GM19395 (cell line): ENCODE measurements around the gene GPR32.
"Not testable (repeated sequence)": the region's sequence is repeated elsewhere in the genome, so short reads cannot be mapped to it uniquely, and the experiment has no call there.

Experiments
- ATAC-seq: cut with Tn5 transposase; IDR thresholded peaks from one replicate; pipeline ENCODE4 v1.9.1; 2021; ENCODE audit warnings: mild to moderate bottlenecking, moderate library complexity; ENCODE audit not compliant: unreplicated experiment

The GPR32 gene

DNA sequence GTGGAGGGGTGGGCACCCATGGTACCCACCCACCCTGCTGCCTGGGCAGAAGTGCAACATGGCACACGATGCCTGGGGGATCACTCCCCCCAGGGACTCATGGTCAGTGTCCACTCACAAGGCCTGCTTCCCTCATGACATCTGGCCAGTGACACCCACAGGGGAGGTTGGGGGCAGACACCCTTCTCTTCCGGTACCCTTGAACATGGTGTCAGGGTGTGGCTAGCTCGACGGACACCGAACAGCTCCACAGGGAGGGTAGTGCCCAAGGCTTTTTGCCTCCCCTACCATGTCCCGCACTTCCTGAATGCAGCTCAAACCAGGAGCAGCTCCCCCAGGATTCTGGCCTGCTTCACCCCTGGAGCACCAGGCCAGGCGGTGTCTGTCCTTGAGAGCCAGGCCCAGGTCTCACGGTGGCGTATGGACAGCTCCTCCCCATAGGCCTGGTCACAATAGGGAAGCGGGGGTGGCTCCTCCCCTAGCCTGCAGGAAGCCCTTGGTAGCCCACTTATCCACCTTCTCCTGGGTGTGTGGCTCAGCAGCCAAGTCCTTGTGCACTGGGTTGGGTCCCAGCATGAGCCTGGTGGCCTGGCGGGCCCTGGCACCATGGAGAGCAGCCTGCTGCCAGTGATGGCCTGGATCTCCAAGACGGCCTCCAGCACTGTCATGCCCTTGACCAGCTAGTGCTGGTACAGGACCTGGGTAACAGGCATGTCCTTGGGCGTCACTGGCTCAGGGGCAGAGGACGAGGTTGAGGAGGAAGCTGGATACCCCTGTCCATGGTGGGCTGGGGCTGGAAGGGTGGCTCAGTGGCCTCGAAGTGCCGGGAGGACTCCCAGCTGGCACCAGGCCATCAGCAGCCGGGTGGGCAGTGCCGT is 27.8 kb downstream of the GPR32 start:
- ATAC-seq = no peak

DNA sequence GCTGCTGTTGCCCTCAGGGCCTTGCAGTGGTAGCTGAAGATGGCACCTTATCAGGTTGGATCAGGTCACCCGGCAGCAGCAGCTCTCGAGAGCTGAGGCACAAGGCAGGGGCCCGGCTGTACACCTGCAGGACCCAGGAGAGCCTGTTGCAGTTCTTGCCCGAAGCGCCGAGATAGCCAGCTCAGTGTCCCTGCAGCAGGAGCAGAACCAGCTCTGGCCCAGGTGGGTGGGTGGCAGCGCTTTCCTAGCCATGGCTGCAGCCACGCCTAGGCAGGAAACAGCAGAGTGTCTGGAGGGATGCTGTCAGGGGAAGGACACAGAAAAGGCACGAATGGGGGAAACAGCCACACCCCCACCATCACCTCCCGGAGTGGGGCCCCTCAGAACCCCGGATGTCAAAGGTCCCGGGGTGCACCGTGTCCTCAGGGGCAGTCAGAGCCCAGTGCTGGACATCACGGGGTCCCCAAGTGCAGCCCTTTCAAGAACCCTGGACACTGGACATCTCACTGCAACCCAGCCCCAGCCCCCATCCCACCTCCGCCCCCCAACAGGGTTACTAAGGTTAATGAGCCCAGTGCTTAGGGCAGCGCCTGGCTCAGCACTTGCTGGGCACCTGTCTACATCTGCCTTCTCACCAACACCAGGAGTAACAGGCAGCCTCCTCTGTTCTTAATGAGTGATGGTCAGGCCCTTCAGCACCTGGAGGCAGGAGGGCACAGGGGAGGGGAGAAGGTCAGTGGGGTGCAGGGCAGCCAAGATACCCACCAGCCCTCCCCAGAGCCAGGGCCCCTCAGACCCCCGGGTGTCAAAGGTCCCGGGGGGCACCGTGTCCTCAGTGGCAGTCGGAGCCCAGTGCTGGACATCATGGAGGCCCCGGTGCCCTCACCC is 28.6 kb downstream of the GPR32 start:
- ATAC-seq = no peak

DNA sequence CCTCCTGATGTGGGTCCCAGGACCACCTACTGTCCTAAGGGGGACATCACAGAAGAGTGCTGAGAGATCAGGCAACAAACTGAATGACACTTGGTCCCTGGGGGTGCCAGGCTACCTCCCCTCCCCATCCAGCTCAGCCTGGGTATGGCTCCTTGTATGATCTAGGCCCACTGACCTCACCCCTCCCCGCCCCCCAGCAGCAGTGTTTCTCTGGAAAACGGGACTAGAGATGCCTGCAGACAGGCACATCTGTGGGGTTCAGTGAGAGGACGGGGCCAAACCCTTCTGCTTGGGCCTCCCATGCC is 29.2 kb downstream of the GPR32 start:
- ATAC-seq = no peak

DNA sequence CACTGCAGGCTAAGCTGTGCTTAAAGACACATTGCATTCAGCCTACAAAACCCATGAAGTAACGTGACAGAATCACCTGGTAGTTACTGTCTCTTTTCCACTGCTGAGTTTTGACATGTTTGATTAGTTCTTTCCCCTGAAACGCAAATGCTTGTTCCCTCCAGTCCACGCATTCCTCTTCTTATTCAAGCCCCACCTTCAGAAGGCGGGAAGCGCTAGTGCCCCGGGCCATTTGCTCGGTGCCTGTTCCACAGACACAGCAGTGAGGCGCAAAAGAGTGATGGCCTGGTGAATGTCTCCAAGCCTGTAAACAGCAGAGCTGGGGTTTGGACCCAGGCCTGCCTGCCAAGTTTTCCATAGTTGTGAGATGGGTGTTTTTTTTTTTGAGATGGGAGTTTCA is 30.8 kb downstream of the GPR32 start:
- ATAC-seq = no peak

DNA sequence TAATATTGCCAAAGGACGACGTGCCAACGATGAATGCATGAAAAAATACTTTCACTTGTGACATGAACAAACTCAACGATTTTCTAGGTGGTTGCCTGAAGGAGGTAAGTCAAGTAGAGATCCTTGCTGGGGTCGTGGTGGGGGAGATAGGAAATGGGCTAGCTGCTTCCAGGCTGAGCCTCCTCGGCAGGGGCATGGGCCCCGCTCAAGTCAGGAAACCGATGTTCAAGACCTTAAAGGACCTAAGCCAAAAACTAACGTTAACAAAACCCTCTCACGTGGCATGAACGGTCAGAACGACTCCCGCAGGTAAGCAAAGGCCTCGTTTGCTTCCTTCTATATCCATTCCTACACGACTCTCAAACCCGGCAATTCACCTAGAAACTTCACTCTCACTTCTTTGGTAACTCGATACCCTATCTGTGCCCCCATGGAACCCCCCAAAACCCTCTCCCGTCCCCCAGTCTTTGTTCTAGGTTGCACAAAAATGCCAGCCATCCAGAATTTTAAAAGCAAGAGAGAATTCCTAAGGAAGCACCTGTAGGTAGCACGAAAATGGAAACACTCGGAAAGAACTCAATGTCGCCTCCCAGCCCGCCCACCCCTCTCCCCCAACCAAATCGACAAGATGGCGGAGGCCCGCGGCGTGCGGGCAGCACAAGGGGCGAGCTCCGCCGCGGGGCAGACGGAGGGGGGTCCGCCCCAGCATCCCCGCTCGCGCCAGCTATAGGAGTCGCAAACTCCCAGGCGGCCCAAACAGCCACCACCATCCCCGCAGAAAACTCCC is 33.6 kb downstream of the GPR32 start:
- peak; percentile 11 for ATAC-seq

DNA sequence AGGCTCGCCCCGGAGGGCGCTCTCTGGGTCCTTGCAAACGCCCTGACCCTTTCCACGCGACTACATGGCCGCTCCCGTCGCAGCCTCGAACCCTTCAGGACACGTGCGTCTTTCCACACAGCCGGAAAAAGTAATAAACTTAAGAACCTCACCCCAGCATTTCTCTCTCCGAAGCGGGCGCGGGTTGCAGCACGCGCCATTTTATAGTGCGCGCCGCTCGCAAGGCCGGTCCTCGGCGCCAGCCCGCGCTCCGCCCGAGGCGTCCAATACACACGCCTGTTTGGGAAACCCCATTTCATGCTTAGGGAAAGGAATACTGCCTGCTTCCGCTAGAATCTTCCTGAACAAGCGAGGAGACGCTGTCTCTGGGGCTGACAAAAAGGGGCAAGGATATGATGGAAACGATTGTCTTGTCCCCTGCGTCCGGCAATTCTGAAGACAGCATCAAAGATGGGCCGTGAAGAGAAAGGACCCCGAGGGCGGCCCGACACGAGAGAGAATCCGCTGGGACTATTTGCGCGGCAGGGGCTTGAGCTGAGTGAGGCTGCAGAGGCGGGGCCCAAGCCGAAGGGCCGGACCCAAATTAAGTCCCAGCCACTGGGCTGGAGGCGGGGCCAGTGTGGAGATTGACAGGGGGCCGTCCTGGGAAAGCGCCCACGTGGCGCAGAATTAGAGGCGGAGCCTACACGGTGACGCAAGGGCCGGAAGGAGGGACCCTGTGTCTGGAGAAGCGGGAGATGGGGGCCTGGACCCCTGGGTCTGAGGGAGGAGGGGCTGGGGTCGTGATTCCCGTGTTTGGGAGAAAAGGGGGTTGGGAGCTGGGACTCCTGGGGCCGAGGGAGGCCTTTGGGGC is 34.4 kb downstream of the GPR32 start:
- peak; percentile 86 for ATAC-seq

DNA sequence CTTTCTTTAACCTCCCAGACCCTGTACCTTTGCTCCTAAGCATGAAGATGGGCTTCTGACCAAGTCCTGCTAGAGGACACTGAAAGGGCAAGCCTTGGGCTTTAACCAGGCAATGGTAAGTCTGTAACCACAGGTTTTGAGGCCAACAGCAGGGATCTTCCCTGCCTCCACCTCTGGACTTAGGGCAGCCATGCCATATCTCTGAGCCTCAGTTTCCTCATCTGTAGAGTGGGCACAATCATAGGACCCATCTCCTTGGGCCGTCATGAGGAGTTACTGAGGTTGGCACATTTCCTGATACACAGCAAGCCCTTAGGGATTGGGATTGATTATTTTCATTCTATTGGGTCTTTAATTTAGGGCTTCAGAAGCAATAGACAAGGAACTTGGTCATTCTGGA is 38.6 kb downstream of the GPR32 start:
- no peak for ATAC-seq

DNA sequence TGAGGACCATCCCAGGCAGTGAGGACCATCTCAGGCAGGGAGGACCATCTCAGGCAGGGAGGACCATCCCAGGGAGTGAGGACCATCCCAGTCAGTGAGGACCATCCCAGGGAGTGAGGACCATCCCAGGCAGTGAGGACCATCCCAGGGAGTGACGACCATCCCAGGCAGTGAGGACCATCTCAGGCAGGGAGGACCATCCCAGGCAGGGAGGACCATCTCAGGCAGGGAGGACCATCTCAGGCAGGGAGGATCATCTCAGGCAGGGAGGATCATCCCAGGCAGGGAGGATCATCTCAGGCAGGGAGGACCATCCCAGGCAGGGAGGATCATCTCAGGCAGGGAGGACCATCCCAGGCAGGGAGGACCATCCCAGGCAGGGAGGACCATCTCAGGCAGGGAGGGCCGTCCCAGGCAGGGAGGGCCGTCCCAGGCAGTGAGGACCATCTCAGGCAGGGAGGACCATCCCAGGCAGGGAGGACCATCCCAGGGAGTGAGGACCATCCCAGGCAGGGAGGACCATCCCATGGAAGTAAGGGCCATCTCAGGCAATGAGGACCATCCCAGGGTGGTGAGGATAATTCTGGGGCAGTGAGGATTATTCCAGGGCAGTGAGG is 41.5 kb downstream of the GPR32 start:
- not testable (repeated sequence) for ATAC-seq

DNA sequence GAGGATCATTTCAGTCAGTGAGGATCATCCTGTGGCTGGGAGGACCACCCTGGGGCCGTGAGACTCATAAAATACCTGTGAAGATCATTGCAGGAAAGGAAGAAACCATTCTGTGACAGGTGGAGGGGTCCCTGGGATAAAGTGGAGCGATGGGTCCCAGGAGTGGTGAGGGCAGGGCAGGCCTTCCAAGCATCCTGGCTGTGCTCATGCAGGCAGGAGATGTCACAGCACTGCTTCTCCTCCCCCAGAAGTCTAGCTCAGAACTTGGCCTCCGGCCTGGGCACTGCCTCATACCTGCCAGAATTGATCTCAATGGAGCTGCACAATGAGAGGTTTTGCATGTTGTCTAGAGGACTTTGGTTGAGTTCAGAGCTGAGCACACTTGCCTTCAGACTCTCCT is 42.2 kb downstream of the GPR32 start:
- ATAC-seq = no peak

DNA sequence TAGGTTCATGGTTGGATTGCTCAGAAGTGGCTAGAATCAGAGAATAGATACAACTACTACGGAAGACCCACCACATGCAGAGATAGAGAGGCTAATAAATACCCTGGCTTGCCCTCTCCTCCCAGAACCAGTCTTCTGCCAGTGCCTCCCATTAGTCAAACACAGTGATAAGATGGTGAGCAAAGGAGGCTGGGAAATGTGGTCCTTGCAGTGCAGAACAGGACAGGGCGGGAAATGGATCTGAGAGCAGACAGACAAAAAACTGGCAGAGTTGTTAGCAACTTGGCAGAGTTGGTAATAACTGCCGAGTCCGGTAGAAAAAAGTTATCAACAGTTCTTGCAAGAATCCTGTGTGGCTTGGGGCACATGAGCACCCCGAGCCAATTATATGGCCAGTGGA is 44.6 kb downstream of the GPR32 start:
- ATAC-seq = no peak

DNA sequence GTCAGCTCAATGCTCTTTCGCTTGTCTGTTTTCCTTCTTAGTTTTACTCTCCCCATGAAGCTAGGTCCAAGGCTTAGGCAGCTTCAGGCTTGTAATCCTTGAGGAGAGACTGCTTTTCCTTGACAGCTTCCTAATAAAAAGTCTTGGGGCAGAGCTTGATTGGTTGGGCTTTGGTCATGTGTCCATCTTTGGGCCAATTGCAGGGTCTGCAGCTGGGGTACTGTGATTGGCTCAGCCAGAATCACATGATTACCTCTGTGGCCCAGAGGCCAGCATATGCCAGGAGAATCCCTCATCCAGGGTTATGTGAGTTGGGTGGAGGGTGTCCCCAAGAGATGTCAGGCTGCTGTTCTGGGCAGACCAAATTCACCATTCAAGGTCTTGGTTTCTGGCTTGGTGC is 45.2 kb downstream of the GPR32 start:
- ATAC-seq = no peak

DNA sequence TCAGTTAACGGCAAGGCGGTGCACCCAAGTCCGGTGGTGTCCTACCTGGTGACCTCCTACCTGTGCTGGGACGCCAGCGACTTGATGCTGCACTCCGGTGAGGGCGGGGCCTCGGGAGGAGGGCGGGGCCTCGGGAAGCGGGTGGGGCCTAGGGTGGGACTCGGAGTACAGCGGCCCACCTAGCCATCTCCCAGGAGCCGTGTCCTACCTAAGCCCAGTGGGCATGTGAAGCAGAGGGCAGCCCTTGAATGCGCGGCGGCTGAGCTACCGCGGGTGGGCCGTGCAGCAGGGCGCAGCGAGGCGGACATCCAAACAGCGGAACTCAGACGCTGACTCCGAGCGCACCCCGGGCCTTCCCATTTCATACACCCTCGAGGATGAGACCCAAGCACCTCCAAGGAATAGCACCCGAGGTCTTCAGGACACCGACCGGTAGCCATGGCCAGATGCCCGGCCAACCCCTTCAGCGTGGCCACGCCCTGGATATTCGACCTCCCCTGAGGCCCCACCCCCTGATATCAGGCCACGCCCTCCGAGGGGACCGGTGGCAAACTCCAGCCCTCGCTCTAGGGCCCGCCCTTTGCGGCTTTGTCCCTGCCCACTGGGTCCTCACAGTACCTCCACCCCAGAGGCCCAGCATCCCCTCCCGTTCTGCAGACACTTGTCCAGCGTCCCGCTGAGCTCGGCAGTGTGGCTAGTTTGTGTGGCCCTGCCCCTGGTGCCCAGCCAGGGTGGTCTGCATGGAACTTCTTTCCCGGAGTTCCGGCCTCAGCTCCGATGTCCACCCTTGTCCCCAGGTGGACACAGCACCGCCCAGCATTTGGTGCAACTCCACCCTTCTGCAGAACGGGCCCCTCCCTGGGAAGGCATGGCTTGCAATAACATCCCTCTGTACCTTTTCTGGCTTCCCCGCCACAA is 47.9 kb downstream of the GPR32 start:
- ATAC-seq = peak; percentile 50

DNA sequence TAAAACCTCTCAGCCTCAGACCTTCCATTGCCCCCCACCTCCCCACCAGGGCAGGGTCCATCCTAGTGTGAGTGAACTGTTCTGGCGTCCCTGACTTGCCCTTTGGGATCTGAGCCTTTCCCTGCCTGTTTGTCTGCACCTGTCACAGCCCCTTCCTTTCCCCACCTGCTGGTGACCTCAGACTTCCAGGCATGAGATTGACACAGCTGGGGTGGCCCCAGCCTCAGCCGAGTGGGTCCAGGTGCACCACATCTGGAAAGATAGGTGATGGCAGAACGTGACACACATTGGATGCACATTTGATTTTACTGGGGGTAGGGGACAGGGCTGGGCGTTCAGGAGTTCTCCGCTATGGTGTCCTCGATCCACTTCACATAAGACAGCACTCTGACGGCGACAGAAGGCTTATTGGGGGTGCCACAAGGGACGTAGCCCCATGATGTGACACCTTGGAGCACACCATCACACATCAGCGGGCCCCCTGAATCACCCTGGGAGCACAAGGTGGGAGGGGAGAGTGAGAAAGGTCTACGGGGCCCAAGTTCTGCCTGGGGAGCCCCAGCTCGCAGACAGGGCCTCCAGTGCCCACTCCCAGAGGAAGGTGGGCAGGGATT is 48.7 kb downstream of the GPR32 start:
- ATAC-seq = no peak

DNA sequence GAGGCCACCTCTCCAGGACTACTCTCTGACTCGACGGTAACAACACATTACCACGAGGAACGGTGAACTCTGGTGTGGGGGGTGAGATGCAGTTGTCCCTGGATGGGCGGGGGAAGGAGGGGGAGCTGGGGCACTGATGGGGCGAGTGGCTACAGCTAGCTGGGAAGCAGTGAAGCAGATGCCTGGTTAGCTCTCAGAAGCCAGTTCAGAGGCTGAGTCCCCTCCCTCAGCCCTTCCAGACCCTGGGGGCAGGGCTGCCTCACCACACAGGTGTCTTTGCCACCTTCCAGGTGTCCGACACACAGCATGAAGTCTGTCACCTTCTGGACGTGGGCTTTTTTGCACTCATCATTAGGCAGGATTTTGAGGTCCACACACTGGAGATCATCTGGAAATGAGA is 49.4 kb downstream of the GPR32 start:
- ATAC-seq = no peak

DNA sequence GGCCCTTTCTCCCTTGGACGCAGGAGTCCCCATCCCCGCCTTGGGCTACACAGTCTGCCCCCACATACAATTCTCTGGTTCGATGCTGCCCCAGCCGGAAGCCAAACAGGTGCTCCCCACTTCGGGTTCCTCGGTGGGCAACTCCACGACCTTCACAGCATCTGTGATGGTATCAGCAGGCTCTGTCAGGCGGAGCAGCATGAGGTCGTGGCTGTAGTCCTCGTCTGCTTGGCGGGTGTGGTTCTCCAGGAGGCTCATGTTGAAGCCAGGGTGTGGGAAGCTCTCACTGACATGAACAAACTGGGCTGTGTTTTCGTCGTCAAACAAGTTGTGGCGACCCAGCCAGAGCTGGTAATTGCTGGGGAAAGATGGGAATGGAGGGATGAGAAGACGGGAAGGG is 49.8 kb downstream of the GPR32 start:
- ATAC-seq = no peak

DNA sequence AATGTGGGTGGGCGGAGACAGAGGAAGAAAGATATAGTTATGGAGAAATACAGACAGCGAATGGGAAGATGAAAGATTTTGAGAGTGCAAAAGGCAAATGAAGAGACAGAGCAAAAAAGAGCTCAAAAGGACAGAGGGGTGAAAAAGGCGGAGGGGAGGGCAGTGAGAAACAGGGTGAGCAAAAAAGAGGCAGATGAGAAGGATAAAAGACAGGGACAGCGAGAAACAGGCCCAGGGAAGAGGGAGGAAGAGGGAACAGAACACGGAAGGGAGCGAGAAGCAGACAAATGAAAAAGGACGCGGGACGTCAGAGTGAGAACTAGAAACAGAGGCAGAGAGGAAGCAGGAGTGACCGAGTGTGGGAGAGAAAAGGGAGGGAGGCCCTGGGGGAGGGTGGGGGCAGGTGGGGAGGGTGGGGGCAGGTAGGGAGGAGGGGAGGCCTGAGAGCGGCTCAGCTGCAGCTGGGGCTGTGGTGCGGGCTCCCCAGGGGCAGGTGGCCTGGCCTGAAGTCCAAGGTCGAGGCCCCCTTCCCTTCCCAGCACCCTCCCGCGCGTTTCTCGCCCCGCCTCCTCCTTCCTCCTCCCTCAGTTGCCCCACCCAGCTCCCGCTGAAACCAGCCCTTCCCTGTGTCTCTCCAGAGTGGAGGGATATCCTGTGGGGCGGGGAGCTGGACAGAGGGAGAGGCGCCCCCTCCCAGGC is 50.4 kb downstream of the GPR32 start:
- no peak for ATAC-seq

DNA sequence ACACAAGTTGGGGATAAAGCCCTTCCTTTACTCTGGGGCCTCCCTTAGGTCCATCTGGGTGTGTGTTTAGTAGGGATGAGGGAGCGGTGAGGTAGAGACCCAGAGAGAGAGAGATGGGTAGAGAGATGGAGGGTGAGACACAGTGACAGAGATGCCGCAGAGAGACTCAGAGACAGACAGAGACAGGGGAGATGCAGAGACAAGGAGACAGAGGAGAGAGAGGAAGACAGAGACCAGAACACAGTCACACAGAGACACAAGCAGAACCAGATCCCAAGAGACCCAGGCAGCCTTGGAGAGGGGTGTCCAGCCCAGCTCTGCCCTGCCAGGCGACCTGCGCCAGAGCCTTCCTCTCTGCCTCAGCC is 51.0 kb downstream of the GPR32 start:
- no peak for ATAC-seq
